ENCODE data around the gene NKX6-2. TPM values are rescaled to one million over a fixed set of nuclear protein-coding genes. Genes with fewer than 3 reads are reported as not detected.

The NKX6-2 gene
- total RNA-seq, 1 donor from 2014 or later: not detected

DNA sequence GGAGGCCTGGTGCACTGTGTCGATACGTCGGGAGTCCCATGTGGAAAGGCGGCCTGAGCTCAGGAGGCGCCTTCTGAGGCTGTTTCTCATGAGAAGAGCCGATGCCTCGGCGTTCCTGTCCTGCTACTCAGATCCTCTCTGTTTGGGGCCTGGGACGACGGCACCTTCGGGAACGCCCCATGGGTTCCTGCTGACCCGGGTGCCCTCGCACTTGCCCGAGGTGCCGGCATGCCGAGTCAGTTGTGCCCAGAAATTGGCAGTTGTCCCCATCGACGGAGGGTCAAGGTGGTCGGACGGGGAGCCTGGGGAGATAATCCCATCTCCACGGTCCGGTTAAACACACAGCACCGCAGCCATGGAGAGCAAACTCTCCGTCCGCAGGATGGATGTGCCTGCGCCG is 33.0 kb downstream of the NKX6-2 start:
- DNase-seq (ENCODE audit: low spot score in 2 of 2, unreplicated experiment in 2 of 2): no peak
- TF ChIP-seq, protein P1, sequence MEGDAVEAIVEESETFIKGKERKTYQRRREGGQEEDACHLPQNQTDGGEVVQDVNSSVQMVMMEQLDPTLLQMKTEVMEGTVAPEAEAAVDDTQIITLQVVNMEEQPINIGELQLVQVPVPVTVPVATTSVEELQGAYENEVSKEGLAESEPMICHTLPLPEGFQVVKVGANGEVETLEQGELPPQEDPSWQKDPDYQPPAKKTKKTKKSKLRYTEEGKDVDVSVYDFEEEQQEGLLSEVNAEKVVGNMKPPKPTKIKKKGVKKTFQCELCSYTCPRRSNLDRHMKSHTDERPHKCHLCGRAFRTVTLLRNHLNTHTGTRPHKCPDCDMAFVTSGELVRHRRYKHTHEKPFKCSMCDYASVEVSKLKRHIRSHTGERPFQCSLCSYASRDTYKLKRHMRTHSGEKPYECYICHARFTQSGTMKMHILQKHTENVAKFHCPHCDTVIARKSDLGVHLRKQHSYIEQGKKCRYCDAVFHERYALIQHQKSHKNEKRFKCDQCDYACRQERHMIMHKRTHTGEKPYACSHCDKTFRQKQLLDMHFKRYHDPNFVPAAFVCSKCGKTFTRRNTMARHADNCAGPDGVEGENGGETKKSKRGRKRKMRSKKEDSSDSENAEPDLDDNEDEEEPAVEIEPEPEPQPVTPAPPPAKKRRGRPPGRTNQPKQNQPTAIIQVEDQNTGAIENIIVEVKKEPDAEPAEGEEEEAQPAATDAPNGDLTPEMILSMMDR (IDR thresholded peaks at IDR 0.05; ENCODE audit: unreplicated experiment): no peak
- no peak overlapping the region for H3K27ac Mint-ChIP-seq
- H3K4me3 Mint-ChIP-seq: no peak overlapping the region
- H3K27me3 Mint-ChIP-seq (ENCODE audit: low read depth): no peaks in the 10 kb centered on the region
- H3K4me1 Mint-ChIP-seq: no peaks in the 10 kb centered on the region
- peaks cover 37% of the 10 kb centered on the region for H3K36me3 Mint-ChIP-seq
- peaks cover 6% of the 10 kb centered on the region for H3K9me3 Mint-ChIP-seq

DNA sequence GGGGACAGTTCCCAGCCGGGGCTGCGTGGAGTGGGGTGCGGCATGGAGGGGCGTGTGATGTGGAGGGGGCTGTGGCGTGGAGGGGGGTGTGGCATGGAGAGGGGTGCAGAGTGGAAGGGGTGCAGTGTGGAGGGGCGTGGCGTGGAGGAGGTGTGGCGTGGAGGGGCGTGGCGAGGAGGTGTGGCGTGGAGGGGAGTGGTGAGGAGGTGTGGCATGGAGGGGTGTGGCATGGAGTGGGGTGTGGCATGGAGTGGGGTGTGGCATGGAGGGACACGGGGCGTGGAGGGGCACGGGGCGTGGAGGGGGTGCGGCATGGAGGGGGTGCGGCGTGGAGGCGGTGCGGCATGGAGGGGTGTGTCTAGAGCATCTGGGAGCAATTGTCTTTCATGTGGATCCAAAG is 33.6 kb downstream of the NKX6-2 start:
- TF ChIP-seq, protein P1 (IDR thresholded peaks at IDR 0.05; ENCODE audit: unreplicated experiment): no peak

DNA sequence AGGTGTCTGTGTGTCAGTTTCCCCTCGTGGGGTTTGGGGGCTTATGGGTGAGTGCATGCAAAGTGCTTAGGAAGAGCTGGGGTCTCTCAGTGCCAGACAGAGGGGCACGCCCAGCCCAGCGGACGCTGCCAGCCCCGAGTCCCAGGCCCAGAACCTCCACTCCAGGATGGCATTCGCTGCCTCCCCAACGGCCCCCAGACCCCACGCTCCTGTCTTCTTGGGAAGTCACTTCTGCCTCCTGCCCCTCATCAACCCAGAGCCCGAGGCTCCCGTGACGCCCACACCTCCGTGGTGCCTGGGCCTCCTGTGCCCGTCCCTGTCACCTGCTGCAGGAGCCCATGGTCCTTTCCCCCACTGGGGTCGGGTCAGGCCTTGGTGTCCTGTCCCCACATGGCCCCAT is 35.0 kb downstream of the NKX6-2 start:
- Mint-ChIP-seq H3K36me3 (peaks cover 24% of the 10 kb centered on the region), H3K27ac (no peak overlapping the region), H3K4me3 (no peak overlapping the region), H3K4me1 (no peaks in the 10 kb centered on the region), H3K27me3 (ENCODE audit: low read depth) (no peaks in the 10 kb centered on the region), H3K9me3 (peaks cover 6% of the 10 kb centered on the region)
- DNase-seq (ENCODE audit: low spot score in 2 of 2, unreplicated experiment in 2 of 2): no peak
- TF ChIP-seq, protein P1 (IDR thresholded peaks at IDR 0.05; ENCODE audit: unreplicated experiment): no peak

More for the DNA sequence above, 33.6 kb downstream of the NKX6-2 start:
- H3K36me3 Mint-ChIP-seq: peaks cover 35% of the 10 kb centered on the region
- H3K27ac Mint-ChIP-seq: no peak overlapping the region
- H3K4me1 Mint-ChIP-seq: no peaks in the 10 kb centered on the region
- no peaks in the 10 kb centered on the region for H3K27me3 Mint-ChIP-seq (ENCODE audit: low read depth)
- no peak overlapping the region for H3K4me3 Mint-ChIP-seq
- peaks cover 6% of the 10 kb centered on the region for H3K9me3 Mint-ChIP-seq
- DNase-seq (ENCODE audit: low spot score in 2 of 2, unreplicated experiment in 2 of 2): no peak

DNA sequence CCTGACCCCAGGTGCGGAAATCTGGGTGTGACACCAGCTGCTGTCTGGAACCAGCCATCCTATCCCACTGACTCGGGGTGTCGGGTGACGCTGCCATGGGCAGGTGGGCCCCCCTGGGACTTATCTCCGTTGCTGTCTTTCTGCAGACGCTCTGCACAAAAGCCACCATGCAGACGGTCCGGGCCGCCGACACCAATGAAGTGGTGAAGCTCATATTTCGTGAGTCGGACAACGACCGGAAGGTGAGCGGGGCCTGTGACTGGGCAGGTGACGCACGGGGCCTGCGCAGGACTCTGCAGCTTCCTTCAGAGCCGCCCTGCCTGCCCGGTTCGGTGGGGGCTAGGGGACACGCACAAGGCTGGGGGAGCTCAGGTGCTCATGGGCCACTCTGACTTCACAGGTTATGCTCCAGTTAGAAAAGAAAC is 36.6 kb downstream of the NKX6-2 start:
- TF ChIP-seq, protein P1 (IDR thresholded peaks at IDR 0.05; ENCODE audit: unreplicated experiment): no peak
- Mint-ChIP-seq H3K9me3 (no peaks in the 10 kb centered on the region), H3K4me1 (no peaks in the 10 kb centered on the region), H3K27ac (no peak overlapping the region), H3K4me3 (no peak overlapping the region), H3K27me3 (ENCODE audit: low read depth) (no peaks in the 10 kb centered on the region), H3K36me3 (peaks cover 10% of the 10 kb centered on the region)
- no peak for DNase-seq (ENCODE audit: low spot score in 2 of 2, unreplicated experiment in 2 of 2)

DNA sequence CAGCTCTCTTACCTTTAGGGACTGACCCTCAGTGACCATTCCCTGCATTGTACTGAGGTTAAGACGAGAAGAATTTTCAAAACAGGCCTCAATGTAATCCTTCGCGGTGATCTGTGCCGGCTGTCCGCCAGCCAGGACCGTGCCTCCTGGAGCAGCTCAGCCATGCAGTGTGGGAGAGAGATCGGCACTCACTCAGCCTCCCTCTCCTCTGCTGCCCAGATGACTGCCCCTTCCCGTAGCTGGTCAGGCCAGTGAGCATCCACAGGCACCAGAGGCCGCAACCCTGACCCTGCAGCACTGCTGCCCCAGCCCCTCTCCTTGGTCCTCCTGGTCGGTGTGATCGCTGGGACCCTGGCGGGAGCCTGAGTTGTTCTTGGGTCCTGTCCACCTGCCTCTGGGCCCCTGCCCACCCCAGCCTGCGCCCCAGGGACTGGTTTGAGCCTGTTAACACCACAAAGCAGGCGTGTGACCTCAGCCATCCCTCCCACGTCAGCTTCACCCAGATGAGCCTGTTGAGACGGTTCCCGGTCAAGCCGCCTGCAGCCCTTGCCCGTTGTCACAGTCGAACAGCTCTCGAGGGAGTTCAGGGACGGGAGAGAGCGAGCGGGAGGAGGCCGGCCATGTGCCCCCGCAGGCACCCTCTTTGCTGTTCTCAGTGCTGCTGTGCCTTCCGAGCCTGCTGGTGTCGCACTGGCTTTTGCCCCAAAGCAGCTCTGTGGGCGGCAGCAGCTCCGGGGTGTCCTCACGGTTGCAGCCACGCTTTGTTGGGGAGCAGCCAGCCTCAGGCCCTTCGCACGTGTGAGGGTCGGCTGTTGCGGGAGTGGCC is 37.2 kb downstream of the NKX6-2 start:
- TF ChIP-seq, protein P1 (IDR thresholded peaks at IDR 0.05; ENCODE audit: unreplicated experiment): no peak
- Mint-ChIP-seq H3K36me3 (peaks cover 7% of the 10 kb centered on the region), H3K27me3 (ENCODE audit: low read depth) (no peaks in the 10 kb centered on the region), H3K9me3 (no peaks in the 10 kb centered on the region), H3K4me1 (no peaks in the 10 kb centered on the region), H3K4me3 (no peak overlapping the region), H3K27ac (no peak overlapping the region)
- no peak for DNase-seq (ENCODE audit: low spot score in 2 of 2, unreplicated experiment in 2 of 2)
